Activated CD4-positive, alpha-beta memory T cell treated with anti-CD3 and anti-CD28 coated beads for 36 hours (primary cell): Measurements from ENCODE around the gene PDZD4. TPM values are rescaled to one million over a fixed set of nuclear protein-coding genes. Genes with fewer than 3 reads are reported as not detected.

Experiments
- total RNA-seq, 2 experiments: library from RNA; stranded (reverse); gene quantifications; one replicate each; pipeline ENCODE4 v1.2.3, GENCODE V29; 2021

Gene PDZD4
- total RNA-seq, 2 experiments from 2014 or later: 4.9 to 5.7 TPM

Other genes starting within 250 kb of the PDZD4 start
- 10 to 100 TPM; 18.1 to 18.9 TPM for gene CCNQ, start 231.4 kb downstream of the PDZD4 start, total RNA-seq
- under 1 TPM; 0.12 to 0.26 TPM for gene DUSP9, start 183.3 kb downstream of the PDZD4 start, total RNA-seq
- gene PNCK, start 156.7 kb downstream of the PDZD4 start, total RNA-seq: under 1 TPM in 1 of 2 experiments, not detected in 1; 0.36 TPM
- 1 to 10 TPM in 1 of 2 experiments, under 1 TPM in 1; 0.95 to 1.3 TPM for gene SLC6A8, start 142.6 kb downstream of the PDZD4 start, total RNA-seq
- gene BCAP31, start 106.2 kb downstream of the PDZD4 start, total RNA-seq: 100 to 1,000 TPM; 119 to 121 TPM
- gene ABCD1, start 105.7 kb downstream of the PDZD4 start, total RNA-seq: 1 to 10 TPM; 4.8 TPM
- gene PLXNB3, start 66.3 kb downstream of the PDZD4 start, total RNA-seq: under 1 TPM; 0.29 to 0.69 TPM
- not detected for gene SRPK3, start 49.5 kb downstream of the PDZD4 start, total RNA-seq
- 10 to 100 TPM; 45.9 to 51.5 TPM for gene IDH3G, start 36.2 kb downstream of the PDZD4 start, total RNA-seq
- 100 to 1,000 TPM; 194 to 203 TPM for gene SSR4, start 35.9 kb downstream of the PDZD4 start, total RNA-seq
- 1 to 10 TPM in 1 of 2 experiments, under 1 TPM in 1; 0.45 to 1.3 TPM for gene L1CAM, start 55.6 kb upstream of the PDZD4 start, total RNA-seq
- gene AVPR2, start 74.1 kb upstream of the PDZD4 start, total RNA-seq: not detected
- 100 to 1,000 TPM; 151 to 160 TPM for gene ARHGAP4, start 95.7 kb upstream of the PDZD4 start, total RNA-seq
- 100 to 1,000 TPM; 106 to 115 TPM for gene NAA10, start 104.5 kb upstream of the PDZD4 start, total RNA-seq
- 1 to 10 TPM; 8.2 to 8.4 TPM for gene RENBP, start 114.1 kb upstream of the PDZD4 start, total RNA-seq
- 10 to 100 TPM; 90.4 to 93.0 TPM for gene HCFC1, start 141.3 kb upstream of the PDZD4 start, total RNA-seq
- gene TMEM187, start 142.2 kb upstream of the PDZD4 start, total RNA-seq: 1 to 10 TPM; 8.6 to 9.1 TPM
- gene IRAK1, start 189.4 kb upstream of the PDZD4 start, total RNA-seq: 100 to 1,000 TPM in 1 of 2 experiments, 10 to 100 TPM in 1; 99.6 to 106 TPM